Activated CD4-positive, alpha-beta memory T cell treated with anti-CD3 and anti-CD28 coated beads for 36 hours (primary cell): ENCODE data around the gene OTOG. TPM values are rescaled to one million over a fixed set of nuclear protein-coding genes. Genes with fewer than 3 reads are reported as not detected.

Experiments used
- CTCF ChIA-PET: fragments of 350-600 bp; sonication (Branson Sonifier 250); formaldehyde crosslinking; loops from one replicate; lab custom pipeline; 2021; ENCODE audit warnings: antibody characterized with exemption, inconsistent platforms; lab: Charles Lee
- POLR2A ChIA-PET: fragments of 350-600 bp; sonication (Branson Sonifier 250); formaldehyde crosslinking; loops from one replicate; lab custom pipeline; 2021; ENCODE audit warnings: antibody characterized with exemption; lab: Charles Lee
- DNase-seq: peaks from one replicate; pipeline ENCODE4 v3.0.0-alpha.2; 2020
- H3K27ac Mint-ChIP-seq: one replicate; pipeline ENCODE4 v1.8.0; 2021; ENCODE audit warnings: mixed read lengths
- H3K27me3 Mint-ChIP-seq: one replicate; pipeline ENCODE4 v1.8.0; 2021; ENCODE audit warnings: mixed read lengths
- H3K36me3 Mint-ChIP-seq: one replicate; pipeline ENCODE4 v1.8.0; 2021; ENCODE audit warnings: mixed read lengths
- H3K4me1 Mint-ChIP-seq: one replicate; pipeline ENCODE4 v1.8.0; 2021; ENCODE audit warnings: low read depth, mixed read lengths
- H3K4me3 Mint-ChIP-seq: one replicate; pipeline ENCODE4 v1.8.0; 2021; ENCODE audit warnings: mild to moderate bottlenecking, mixed read lengths
- H3K9me3 Mint-ChIP-seq: one replicate; pipeline ENCODE4 v1.8.0; 2021; ENCODE audit warnings: mixed read lengths
- intact Hi-C: fragments of 100-400 bp; cut with micrococcal nuclease; formaldehyde crosslinking; loops from one replicate; pipeline ENCODE4 v1.15.1; 2023
- total RNA-seq, 2 experiments: library from RNA; stranded (reverse); gene quantifications; one replicate each; pipeline ENCODE4 v1.2.3, GENCODE V29; 2021

Gene OTOG
- total RNA-seq, 2 experiments from 2014 or later: not detected

DNA sequence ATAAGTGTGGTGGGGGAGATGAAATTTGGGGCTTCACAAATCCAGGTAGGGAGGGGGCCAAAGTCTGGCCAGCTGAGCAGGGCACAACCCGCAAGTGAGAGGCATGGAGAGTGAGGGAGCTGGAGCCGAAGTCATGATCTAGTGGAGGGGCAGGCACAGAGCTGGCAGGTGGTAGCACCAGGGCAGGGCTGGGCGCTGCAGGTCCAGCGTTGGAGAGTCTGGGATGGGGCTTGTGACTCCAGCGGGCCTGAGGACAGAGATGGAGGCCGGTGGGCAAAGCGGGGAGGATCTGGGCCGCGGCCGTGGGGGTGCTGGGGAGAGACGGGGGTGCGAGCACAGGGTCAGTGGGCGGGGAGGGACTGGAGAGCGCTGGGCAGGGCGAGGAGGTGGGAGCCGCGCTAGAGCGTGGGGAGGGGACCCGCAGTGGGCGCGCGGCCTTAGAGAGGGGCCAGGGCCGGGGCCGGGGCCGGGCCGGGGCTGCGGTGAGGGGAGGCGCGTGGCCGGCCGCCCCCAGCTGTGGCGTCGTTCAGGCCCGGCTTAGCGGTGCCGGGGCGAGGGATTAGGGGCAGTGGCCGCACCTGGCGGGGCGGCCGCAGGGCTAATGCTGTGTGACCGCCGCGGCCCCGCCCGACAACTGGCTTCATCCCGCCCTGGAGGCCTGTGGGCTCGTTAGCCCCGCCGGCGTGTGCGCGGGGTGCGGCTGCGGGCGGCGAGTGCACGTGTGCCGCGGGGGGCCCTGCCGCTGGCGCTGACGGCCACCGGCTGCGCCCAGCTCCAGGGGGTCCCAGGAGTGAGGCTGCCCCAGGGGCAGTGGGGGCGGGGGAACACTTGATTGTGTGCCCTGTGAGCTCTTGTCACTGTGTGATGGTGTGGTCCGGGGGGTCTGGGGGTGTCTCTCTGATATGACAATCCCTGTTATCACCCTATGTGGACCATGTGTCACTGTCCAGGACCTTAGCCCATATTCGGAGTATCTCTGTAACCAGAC lies 148.7 kb downstream of the OTOG start:
- H3K27me3 Mint-ChIP-seq: peaks cover 36% of the 10 kb centered on the region
- no peak overlapping the region for H3K27ac Mint-ChIP-seq
- POLR2A ChIA-PET: no interaction called here
- no peak for DNase-seq
- no peaks in the 10 kb centered on the region for H3K4me1 Mint-ChIP-seq
- no peak overlapping the region for H3K4me3 Mint-ChIP-seq
- CTCF ChIA-PET: no interaction called here
- H3K36me3 Mint-ChIP-seq: no peaks in the 10 kb centered on the region
- intact Hi-C loops: no loop called here
- no peaks in the 10 kb centered on the region for H3K9me3 Mint-ChIP-seq

DNA sequence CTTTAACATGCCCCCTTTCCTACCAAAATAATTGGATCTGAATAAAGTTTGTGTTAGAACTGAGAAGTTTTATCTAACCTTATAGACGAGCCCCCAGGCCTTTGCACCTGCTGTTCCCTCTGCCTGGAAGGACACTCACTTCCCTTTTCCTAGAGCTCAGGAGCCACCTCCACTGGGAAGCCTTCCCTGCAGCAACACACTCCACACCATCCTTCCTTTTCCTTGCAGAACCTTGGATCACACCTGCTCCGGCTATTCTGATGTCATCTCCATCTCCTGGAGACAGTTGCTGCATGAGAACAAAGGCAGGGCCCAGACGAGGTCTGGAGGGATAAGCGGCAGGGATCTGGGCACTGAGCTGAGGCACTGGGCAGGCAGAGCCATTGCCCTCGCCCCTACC lies 149.7 kb downstream of the OTOG start:
- H3K36me3 Mint-ChIP-seq: no peaks in the 10 kb centered on the region
- CTCF ChIA-PET: no interaction called here

More for the DNA sequence above, 149.7 kb downstream of the OTOG start:
- H3K4me1 Mint-ChIP-seq: no peaks in the 10 kb centered on the region
- POLR2A ChIA-PET: no interaction called here
- no peak for DNase-seq
- H3K27ac Mint-ChIP-seq: no peak overlapping the region
- peaks cover 33% of the 10 kb centered on the region for H3K27me3 Mint-ChIP-seq
- H3K4me3 Mint-ChIP-seq: no peak overlapping the region
- intact Hi-C loops: no loop called here
- no peaks in the 10 kb centered on the region for H3K9me3 Mint-ChIP-seq

Other genes with a start within 250 kb of the OTOG start
- gene NCR3LG1, start 195.5 kb upstream of the OTOG start, total RNA-seq: under 1 TPM; 0.69 to 0.82 TPM
- under 1 TPM; 0.10 to 0.57 TPM for gene KCNJ11, start 158.6 kb upstream of the OTOG start, total RNA-seq
- not detected for gene ABCC8, start 70.4 kb upstream of the OTOG start, total RNA-seq
- gene USH1C, start 2.8 kb upstream of the OTOG start, total RNA-seq: not detected
- gene MYOD1, start 172.3 kb downstream of the OTOG start, total RNA-seq: not detected
- gene KCNC1, start 187.5 kb downstream of the OTOG start, total RNA-seq: not detected